Glomerular endothelial cell (primary cell): Measurements from ENCODE around the gene TOR4A. TPM values are rescaled to one million over a fixed set of nuclear protein-coding genes. Genes with fewer than 3 reads are reported as not detected.
A peak's percentile ranks its signal among the peaks of the same experiment; 100 is the strongest.

Experiments
- DNase-seq: peaks from one replicate; pipeline ENCODE4 v3.0.0-alpha.2; 2011; ENCODE audit warnings: low read depth, low spot score; ENCODE audit errors: extremely low read depth
- total RNA-seq: library from RNA; depleted of rRNA; stranded (reverse); fragments of >200 nt; gene quantifications from 2 replicates; pipeline ENCODE4 v1.2.3, GENCODE V29; 2015

Gene TOR4A
- total RNA-seq, 1 donor from 2014 or later: 81.4 TPM

DNA sequence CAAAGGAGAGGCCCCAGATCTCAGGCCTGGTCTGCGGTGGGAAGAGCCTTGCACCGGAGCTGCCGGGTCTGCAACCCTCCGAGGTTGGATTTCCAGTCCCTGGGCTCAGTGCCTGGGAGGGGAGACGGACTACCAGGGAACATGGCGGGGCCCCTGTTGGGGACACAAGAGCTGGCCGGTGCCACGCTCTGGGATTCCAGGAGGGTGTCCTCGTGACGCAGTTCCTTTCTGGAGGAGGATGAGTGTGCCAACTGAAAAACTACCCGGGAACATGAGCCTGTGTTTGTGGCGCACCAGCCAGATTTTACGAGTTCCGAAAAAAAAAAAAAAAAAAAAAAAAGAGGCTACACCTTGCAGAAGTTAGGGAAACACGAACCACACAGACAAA lies 15.6 kb downstream of the TOR4A start:
- no peak for DNase-seq

- no peak for DNase-seq
These were observed 16.1 kb downstream of the TOR4A start for GRCh38 chr9:137293482-137294090.

- no peak for DNase-seq
These were observed 16.7 kb downstream of the TOR4A start for GRCh38 chr9:137294091-137294680.

DNA sequence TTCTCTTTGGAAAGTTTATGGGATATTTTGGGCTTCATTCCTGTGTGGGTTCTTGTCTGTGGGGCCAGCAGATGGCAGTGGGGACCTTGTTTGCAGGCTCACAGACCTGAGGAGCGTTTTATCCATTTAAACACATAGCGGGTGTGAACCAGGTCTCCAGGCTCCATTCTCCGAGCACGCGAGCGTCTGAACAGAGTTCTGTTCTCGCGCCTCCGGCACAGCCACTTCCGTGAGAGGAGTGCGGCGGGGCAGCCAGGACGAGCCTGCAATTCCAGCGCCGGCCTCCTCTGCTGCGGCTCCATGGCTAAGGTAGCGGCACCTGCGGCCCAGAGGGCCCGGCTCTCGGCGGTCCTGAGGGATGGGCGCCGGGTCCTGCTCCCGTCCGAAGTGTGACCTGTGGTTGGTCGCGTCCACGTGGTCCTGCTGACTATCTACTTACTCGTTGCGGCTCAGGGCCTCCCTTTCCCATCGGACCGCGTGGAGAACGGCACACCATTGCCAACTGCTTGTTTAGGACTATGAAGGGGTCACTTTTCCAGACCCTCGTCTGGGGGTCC lies 17.2 kb downstream of the TOR4A start:
- DNase-seq: no peak

DNA sequence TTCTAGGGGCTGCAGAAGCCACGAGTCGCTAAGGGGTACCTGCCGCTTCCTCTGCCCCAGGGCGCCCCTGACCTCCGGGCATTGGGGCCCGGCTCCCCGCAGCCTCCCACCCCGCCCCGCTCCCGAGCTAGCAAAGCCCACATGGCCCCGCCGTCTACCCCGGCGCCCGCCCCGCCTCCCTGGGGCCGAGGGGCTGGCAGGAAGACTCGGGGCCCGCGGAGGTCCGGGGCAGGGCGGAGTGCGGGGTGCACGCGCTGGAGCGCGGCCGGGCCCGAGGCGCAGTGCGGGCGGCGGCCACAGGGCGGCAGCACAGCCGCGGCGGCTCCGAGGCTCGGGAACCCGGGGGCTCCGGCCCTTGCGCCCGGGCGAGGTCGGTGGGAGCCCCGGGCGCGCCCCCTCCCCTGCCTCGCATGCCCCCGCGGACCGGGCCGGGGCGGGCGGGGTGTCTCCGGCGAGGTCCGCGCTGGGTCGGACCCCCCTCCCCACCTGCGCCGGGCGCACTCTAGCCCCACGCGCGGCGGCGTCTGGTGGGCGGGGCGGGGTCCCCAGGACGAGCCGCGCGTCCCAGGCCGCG lies 17.8 kb downstream of the TOR4A start:
- DNase-seq: no peak

GRCh38 chr9:137295849-137296669 lies 18.5 kb downstream of the TOR4A start:
- DNase-seq: no peak

DNA sequence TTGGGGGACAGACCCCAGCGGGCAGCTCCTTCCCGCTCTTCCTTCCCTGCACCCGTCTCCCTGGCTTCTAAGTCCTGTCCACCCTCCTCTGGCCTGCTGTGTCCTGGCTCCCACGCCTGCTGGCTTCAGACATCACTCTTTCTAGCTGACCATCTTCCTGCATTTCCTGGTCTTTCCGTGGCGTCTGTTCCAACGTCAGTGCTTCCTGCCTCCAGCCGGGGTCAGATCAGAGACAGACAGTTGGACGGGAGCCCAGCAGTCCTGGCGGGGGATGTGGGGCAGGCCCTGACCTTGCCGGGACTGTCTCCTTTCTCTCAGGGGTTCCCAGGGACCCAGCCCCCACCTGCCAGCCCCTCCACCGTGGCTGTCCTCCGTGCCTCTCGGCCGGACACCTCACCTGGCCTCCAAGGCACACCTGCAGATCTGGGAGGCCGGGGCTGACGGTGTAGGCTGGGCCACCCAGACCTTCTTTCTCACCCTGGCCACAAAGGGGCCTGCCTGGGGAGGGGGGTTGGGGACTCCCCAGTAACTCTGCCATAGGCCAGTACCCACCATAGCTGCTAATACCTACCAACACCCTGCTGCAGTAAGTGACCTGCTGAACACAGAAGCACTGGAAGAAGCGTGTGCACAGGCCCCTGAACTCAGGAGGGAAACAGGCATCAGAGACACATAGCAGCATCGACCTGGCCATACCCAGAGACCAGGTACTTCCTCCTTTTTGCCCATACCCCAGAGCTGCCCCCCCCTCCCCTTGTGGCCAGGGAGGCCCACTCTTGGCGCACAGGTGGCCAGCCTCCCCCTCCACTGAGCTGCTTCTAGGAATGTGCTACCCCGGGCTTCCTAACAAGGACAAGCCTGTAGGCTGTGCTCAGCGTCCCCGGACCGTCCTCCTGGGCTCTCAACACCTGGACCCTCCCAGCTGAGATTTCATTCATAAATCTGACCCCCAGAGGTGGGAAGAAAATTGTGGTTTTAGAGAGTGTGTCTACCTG lies 19.4 kb downstream of the TOR4A start:
- peak; percentile 82 for DNase-seq

GRCh38 chr9:137297966-137298365 lies 20.4 kb downstream of the TOR4A start:
- DNase-seq: no peak

- DNase-seq: no peak
These were observed 21.1 kb downstream of the TOR4A start for GRCh38 chr9:137298401-137299202.

DNA sequence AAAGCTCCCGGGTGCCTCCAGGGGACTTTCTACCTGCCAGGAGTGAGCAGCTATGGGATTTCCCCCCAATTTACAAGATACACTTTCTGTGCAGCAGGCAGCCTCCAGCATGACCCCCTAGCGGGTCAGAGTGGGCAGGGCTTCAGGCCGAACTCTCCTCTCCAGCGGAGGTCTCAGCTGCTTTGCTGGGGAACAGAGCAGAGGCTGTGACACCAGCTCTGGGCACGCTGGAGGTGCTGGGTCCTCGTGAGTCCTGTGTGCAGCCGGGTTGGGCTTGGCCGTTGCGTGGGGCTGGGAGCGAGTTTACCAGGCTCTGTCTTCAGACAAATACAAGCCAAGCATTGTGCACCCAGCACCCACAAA lies 21.7 kb downstream of the TOR4A start:
- DNase-seq: no peak

DNA sequence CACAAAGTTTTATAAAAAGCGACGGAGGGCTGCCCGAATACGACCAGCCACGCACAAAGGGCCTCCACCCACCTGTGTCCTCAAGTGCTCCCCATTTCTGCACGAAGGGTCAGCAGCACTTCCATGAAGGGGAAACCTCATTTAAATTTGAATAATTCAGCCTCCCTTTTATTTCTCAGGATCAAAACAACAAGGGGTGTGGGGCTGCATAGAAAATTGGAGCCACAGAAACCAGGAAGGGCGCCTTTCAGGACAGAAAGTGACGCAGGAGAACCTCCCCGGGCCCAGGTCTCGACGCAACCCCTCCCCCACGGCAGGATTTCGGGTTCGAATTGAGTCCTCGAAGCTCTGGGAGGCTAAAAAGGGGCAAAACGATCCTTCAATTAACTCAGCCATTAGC lies 22.4 kb downstream of the TOR4A start:
- no peak for DNase-seq

- DNase-seq: no peak
These were observed 23.1 kb downstream of the TOR4A start for GRCh38 chr9:137300567-137301080.

DNA sequence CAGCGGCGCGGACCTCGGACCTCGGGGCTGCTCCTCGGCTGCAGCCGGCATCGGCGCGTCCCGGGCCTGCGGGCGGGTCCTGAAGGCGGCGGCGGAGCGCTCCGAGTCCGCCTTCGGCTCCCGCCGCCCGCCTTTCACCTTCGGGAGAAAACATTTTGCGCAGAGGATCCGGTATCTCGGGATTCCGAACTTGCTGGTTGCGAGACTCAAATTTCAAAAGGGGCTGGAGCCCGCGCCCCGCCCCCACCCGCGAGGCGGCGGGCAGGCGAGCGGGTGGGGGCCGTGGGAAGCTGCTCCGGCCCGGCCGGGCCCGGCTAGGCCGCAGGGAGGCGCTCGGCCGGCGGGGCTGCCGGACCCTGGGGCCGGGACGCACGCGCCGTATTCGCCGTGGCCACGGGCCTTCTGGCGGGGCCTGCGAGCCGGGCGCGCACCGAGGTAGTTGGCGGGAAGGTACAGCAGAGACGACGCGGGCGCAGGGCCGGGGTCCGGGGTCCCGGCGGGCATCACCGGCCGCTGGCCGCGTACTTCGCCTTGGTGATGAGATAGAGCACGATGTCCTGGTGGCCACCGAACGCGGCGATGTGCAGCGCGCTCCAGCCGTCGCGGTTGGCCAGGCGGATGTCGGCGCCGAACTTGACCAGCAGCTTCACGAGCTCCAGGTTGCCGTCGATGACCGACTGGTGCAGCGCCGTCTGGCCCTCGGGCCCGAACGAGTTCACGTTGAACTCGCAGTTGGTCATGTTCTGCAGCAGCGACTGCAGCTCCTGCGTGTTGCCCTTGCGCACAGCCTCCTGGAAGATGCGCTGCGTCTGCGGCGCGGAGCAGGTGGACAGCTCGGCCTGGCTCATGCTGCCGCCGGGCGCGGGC lies 23.8 kb downstream of the TOR4A start:
- no peak for DNase-seq

- DNase-seq: no peak
These were observed 24.6 kb downstream of the TOR4A start, which contains the start of gene NRARP for GRCh38 chr9:137302118-137302448. Gene NRARP (minus strand): TSS chr9:137302271. CDS start chr9:137301928, 343 bp downstream.

DNA sequence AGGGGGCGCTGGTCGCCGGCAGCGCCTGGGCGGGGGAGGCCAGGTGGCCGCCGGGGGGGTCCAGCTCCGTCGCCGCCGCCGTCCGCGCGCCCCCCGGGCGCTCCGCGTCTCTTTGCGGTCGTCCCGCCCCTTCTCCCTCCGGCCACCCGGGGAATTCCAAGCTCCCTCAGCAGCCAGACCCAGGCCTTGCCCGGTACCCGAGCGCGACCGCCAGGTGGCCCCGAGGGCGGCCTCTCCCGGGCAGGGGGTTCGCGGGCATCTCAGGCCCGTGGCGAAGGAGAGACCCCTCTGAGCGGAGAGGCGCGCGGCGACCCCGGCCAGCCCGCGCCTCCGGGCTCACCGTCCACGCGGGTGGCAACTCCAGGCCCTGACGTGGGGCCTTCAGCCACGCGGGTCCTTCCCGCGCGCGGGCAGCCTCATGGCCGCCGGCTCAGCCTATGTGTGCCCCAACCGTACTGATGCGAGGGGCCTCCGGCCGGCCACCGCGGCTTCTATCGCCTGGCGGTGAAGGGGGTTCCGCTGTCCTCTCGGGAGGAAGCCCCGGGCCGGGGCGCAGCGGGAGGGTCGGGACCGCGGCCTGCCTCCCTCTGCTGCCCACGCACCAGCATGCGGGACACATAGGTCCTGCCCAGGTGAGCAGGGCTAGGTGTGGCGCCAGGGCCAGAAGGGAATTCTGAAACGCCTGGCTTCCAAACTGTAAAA lies 25.1 kb downstream of the TOR4A start:
- no peak for DNase-seq

DNA sequence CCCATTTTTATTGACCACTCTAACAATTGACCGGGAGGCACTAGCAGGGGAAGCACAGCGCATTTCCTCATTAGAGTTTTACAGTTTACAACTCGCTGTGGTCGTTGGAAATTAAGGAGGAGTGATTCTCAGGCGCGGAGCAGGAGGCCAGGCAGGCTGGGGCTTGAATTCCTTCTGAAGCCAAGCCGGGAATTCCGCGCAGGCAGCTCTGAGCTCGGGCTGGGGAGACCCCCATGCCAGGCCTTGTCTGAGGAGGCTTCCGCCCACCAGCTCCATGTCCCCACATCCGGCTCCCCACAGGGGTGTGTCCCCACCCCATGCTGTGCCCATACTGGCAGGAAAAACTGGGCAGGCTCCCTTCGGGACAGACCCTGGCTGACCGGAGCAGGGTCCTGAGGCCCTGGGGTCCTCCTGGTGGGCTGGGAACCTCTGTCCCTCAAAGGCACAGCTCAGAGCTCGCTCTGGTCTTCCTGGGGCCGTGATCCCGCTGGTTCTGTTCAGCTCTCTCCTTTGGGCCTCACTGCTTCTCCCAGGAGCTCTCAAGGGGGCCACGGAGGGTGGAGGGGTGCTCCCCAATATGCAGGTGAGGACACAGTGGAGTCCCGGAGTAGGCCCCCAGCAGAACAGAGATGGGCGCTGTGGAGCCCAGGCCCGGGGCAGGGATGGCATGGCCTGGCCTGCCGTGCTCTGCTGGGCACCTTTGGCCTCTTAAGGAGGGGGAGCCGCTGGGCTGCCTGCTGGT lies 25.8 kb downstream of the TOR4A start:
- no peak for DNase-seq

DNA sequence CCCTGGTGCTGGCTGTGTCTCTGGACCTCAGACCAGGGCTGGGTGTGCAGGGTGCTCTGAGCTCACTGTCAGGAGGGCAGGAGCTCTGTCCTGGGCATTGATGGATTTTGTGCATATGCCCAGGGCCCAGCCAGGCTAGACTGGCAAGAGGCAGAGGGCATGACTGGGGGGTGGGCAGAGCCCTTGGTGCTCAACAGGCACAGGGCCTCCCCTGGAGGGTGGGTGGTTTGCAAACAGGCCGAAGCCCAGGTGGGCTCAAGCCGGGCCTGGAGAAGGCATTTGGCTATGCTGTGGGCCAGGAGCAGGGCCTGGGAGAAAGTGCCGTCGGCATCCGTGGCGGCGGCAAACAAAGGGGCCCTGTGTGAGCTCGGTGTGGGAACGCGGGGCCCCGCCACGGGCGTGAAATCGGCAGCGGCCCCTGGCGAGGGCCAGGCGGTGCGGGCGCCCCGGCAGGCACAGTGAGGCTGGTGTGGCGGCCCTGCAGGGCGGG lies 26.4 kb downstream of the TOR4A start:
- no peak for DNase-seq
